H1 (cell line): ENCODE data around the gene FMC1.

Experiments used
- ATF2 ChIP-seq: IDR thresholded peaks from 2 replicates; pipeline ENCODE4 v1.6.1; 2012; ENCODE audit warnings: low read length, inconsistent platforms
- CTCF ChIP-seq, 3 experiments: IDR thresholded peaks; 1 replicate in 2 of 3; 2 replicates in 1 of 3; pipeline versions ENCODE4 v1.5.1 to v1.6.1; 2011; ENCODE audit warnings: low read length in 3 of 3, mild to moderate bottlenecking in 3 of 3, inconsistent platforms in 2 of 3, low read depth in 1 of 3, moderate library complexity in 1 of 3; ENCODE audit not compliant: insufficient read depth in 1 of 3; ENCODE audit errors: control extremely low read depth in 1 of 3
- E2F6 ChIP-seq: IDR thresholded peaks from 2 replicates; pipeline ENCODE4 v1.6.1; 2012; ENCODE audit warnings: inconsistent platforms
- EGR1 ChIP-seq: IDR thresholded peaks from 2 replicates; pipeline ENCODE4 v1.6.1; 2011; ENCODE audit warnings: low read depth, low read length, borderline replicate concordance
- EZH2 ChIP-seq: fragments of 200-600 bp; sonication (generic); IDR thresholded peaks from 2 replicates; pipeline ENCODE4 v1.7.1; 2012; ENCODE audit warnings: low read depth, mild to moderate bottlenecking, moderate library complexity, low read length, inconsistent platforms; ENCODE audit not compliant: severe bottlenecking
- KDM1A ChIP-seq: fragments of 200-600, 300-600 bp; sonication (generic); IDR thresholded peaks from 2 replicates; pipeline ENCODE4 v1.7.1; 2016; ENCODE audit warnings: mild to moderate bottlenecking, low read length, borderline replicate concordance
- KDM5A ChIP-seq: fragments of 200-600 bp; IDR thresholded peaks from 2 replicates; pipeline ENCODE4 v1.7.1; 2012; ENCODE audit warnings: mild to moderate bottlenecking, low read length, inconsistent platforms, mixed read lengths
- MAFK ChIP-seq: IDR thresholded peaks from 2 replicates; pipeline ENCODE4 v1.6.1; 2012; ENCODE audit warnings: low read depth, mild to moderate bottlenecking, improper control_type of control experiment, low read length
- RBBP5 ChIP-seq: IDR thresholded peaks from 2 replicates; pipeline ENCODE4 v1.7.1; 2012; ENCODE audit warnings: low read depth, mild to moderate bottlenecking, inconsistent platforms, low read length, moderate library complexity, borderline replicate concordance
- RFX5 ChIP-seq: IDR thresholded peaks from 2 replicates; pipeline ENCODE4 v1.6.1; 2011; ENCODE audit warnings: low read depth, low read length, improper control_type of control experiment, borderline replicate concordance

GRCh38 chr7:139360948-139361307 lies 19.8 kb downstream of the FMC1 start:
- no peak for TF ChIP-seq CTCF (IDR thresholded peaks at IDR 0.05; ENCODE audit: control extremely low read depth in 1 of 3, insufficient read depth in 1 of 3, low read depth in 1 of 3, low read length in 3 of 3)
- TF ChIP-seq MAFK: no peak
- TF ChIP-seq ATF2: no peak
- no peak for TF ChIP-seq RFX5
- TF ChIP-seq KDM1A: no peak
- TF ChIP-seq EGR1: no peak
- TF ChIP-seq RBBP5: no peak
- no peak for TF ChIP-seq EZH2
- TF ChIP-seq KDM5A: no peak
- no peak for TF ChIP-seq E2F6
